ENCODE data around the gene ATXN1.

DNA sequence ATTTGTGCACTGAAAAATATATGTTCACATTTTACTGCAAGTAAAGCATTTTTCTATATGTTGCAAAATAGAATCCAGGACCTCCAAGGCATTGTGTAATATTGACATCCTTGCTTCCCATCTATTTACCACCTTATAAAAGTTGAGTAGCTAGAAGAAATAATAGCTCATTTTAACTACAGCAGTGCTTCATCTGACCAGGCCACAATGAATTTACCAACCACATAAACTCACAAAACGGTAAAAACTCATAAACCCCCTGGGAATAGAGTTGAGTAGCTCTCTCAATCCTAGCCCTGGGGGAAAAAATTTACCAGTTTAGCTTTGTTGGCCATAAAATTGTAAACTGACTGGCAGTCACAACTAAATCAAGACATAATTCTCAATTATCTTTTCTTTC is 3.9 kb downstream of the ATXN1 start:
- TF ChIP-seq POLR2A (IDR thresholded peaks at IDR 0.05; ENCODE audit: low read depth): no peak
- TF ChIP-seq, protein P1, sequence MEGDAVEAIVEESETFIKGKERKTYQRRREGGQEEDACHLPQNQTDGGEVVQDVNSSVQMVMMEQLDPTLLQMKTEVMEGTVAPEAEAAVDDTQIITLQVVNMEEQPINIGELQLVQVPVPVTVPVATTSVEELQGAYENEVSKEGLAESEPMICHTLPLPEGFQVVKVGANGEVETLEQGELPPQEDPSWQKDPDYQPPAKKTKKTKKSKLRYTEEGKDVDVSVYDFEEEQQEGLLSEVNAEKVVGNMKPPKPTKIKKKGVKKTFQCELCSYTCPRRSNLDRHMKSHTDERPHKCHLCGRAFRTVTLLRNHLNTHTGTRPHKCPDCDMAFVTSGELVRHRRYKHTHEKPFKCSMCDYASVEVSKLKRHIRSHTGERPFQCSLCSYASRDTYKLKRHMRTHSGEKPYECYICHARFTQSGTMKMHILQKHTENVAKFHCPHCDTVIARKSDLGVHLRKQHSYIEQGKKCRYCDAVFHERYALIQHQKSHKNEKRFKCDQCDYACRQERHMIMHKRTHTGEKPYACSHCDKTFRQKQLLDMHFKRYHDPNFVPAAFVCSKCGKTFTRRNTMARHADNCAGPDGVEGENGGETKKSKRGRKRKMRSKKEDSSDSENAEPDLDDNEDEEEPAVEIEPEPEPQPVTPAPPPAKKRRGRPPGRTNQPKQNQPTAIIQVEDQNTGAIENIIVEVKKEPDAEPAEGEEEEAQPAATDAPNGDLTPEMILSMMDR (IDR thresholded peaks at IDR 0.05): no peak
